Coronary artery (tissue), 2 donors: ENCODE results near the gene SLCO2B1.

ENCODE experiments used
- DNase-seq: peaks from one replicate; pipeline ENCODE4 v3.0.0-alpha.2; 2017; ENCODE audit warnings: low spot score
- H3K27ac ChIP-seq, 2 donors: fragments of 200-600 bp; sonication (generic); one replicate each; pipeline ENCODE4 v1.5.1; 2016 to 2019
- H3K4me3 ChIP-seq: fragments of 200-600 bp; sonication (generic); 2 replicates; pipeline ENCODE4 v1.5.1; 2016; ENCODE audit warnings: mild to moderate bottlenecking, moderate library complexity
- CTCF ChIP-seq: fragments of 200-600 bp; sonication (generic); IDR thresholded peaks from one replicate; pipeline ENCODE4 v1.5.1; 2019; ENCODE audit warnings: antibody characterized with exemption

Gene SLCO2B1

GRCh38 chr11:75244052-75244814, 93.3 kb downstream of the SLCO2B1 start:
- no peak for TF ChIP-seq CTCF
- no peak overlapping the region for H3K27ac ChIP-seq
- DNase-seq: no peak
- H3K4me3 ChIP-seq: no peak overlapping the region

GRCh38 chr11:75245356-75246005, 94.6 kb downstream of the SLCO2B1 start:
- no peak for TF ChIP-seq CTCF
- H3K4me3 ChIP-seq: no peak overlapping the region
- DNase-seq: no peak
- no peak overlapping the region for H3K27ac ChIP-seq

GRCh38 chr11:75246006-75246670, 95.2 kb downstream of the SLCO2B1 start:
- no peak for TF ChIP-seq CTCF
- Histone ChIP-seq H3K27ac (no peak overlapping the region), H3K4me3 (no peak overlapping the region)
- DNase-seq: no peak

GRCh38 chr11:75246671-75247350, 95.9 kb downstream of the SLCO2B1 start:
- Histone ChIP-seq H3K4me3 (no peak overlapping the region), H3K27ac (no peak overlapping the region)
- no peak for TF ChIP-seq CTCF
- DNase-seq: no peak

GRCh38 chr11:75248924-75249256, 98.0 kb downstream of the SLCO2B1 start:
- Histone ChIP-seq H3K4me3 (no peak overlapping the region), H3K27ac (no peak overlapping the region)
- peak; percentile 11 for TF ChIP-seq CTCF
- no peak for DNase-seq

GRCh38 chr11:75249704-75250103, 98.8 kb downstream of the SLCO2B1 start:
- DNase-seq: no peak
- no peak for TF ChIP-seq CTCF

More at GRCh38 chr11:75249704-75250103, 98.8 kb downstream of the SLCO2B1 start:
- no peak overlapping the region for H3K27ac ChIP-seq
- no peak overlapping the region for H3K4me3 ChIP-seq
